H9 (cell line): Measurements from ENCODE around the gene MSRB1. TPM values are rescaled to one million over a fixed set of nuclear protein-coding genes. Genes with fewer than 3 reads are reported as not detected.
A peak's percentile ranks its signal among the peaks of the same experiment; 100 is the strongest.

Source experiments
- DNase-seq: peaks from one replicate; pipeline ENCODE4 v3.0.0-alpha.2; 2017
- H2AFZ ChIP-seq: one replicate; pipeline ENCODE4 v1.6.1; 2013; ENCODE audit warnings: mild to moderate bottlenecking, low read length, control low read depth, moderate library complexity
- H2AK5ac ChIP-seq: 2 replicates; pipeline ENCODE4 v1.6.1; 2013; ENCODE audit warnings: low read length, control low read depth, mixed read lengths; ENCODE audit not compliant: insufficient read length
- H2BK120ac ChIP-seq: one replicate; pipeline ENCODE4 v1.6.1; 2013; ENCODE audit warnings: low read depth, mild to moderate bottlenecking, low read length, control low read depth, inconsistent platforms; ENCODE audit not compliant: poor library complexity, severe bottlenecking
- H2BK12ac ChIP-seq: 2 replicates; pipeline ENCODE4 v1.6.1; 2013; ENCODE audit warnings: low read length, control low read depth, mixed read lengths, low read depth; ENCODE audit not compliant: insufficient read length
- H2BK15ac ChIP-seq: 2 replicates; pipeline ENCODE4 v1.6.1; 2013; ENCODE audit warnings: low read depth, low read length, control low read depth
- H2BK20ac ChIP-seq: one replicate; pipeline ENCODE4 v1.6.1; 2013; ENCODE audit warnings: low read depth, mild to moderate bottlenecking, low read length, control low read depth, inconsistent platforms; ENCODE audit not compliant: poor library complexity, severe bottlenecking
- H2BK5ac ChIP-seq: 2 replicates; pipeline ENCODE4 v1.6.1; 2013; ENCODE audit warnings: low read length, control low read depth, mixed read lengths; ENCODE audit not compliant: insufficient read length
- H3K14ac ChIP-seq: 2 replicates; pipeline ENCODE4 v1.6.1; 2013; ENCODE audit warnings: low read length, control low read depth; ENCODE audit not compliant: insufficient read depth
- H3K18ac ChIP-seq: 2 replicates; pipeline ENCODE4 v1.6.1; 2013; ENCODE audit warnings: low read depth, mild to moderate bottlenecking, mixed read lengths, low read length, control low read depth; ENCODE audit not compliant: insufficient read length
- H3K23ac ChIP-seq: 2 replicates; pipeline ENCODE4 v1.6.1; 2013; ENCODE audit warnings: low read length, control low read depth, mixed read lengths, low read depth; ENCODE audit not compliant: insufficient read length
- H3K23me2 ChIP-seq: 2 replicates; pipeline ENCODE4 v1.6.1; 2013; ENCODE audit warnings: low read depth, mild to moderate bottlenecking, mixed read lengths, low read length, control low read depth; ENCODE audit not compliant: insufficient read length, poor library complexity, severe bottlenecking
- H3K27ac ChIP-seq: 2 replicates; pipeline ENCODE4 v1.5.1; 2013; ENCODE audit warnings: low read length, control low read depth, mixed read lengths, low read depth; ENCODE audit not compliant: insufficient read length
- H3K27me3 ChIP-seq: 2 replicates; pipeline ENCODE4 v1.6.1; 2013; ENCODE audit warnings: low read length, control low read depth, inconsistent platforms; ENCODE audit not compliant: insufficient read depth
- H3K4ac ChIP-seq: 2 replicates; pipeline ENCODE4 v1.6.1; 2013; ENCODE audit warnings: low read depth, mild to moderate bottlenecking, control low read depth, inconsistent platforms, low read length, moderate library complexity
- H3K4me1 ChIP-seq: 2 replicates; pipeline ENCODE4 v1.6.1; 2013; ENCODE audit warnings: low read length, control low read depth, inconsistent platforms; ENCODE audit not compliant: insufficient read depth
- H3K4me2 ChIP-seq: 2 replicates; pipeline ENCODE4 v1.6.1; 2013; ENCODE audit warnings: low read length, control low read depth, mixed read lengths; ENCODE audit not compliant: insufficient read length, insufficient read depth
- H3K56ac ChIP-seq: 2 replicates; pipeline ENCODE4 v1.6.1; 2013; ENCODE audit warnings: low read depth, mild to moderate bottlenecking, mixed read lengths, low read length, control low read depth; ENCODE audit not compliant: insufficient read length
- H3K79me1 ChIP-seq: 2 replicates; pipeline ENCODE4 v1.6.1; 2013; ENCODE audit warnings: low read depth, mild to moderate bottlenecking, moderate library complexity, low read length, control low read depth, inconsistent platforms; ENCODE audit not compliant: insufficient read depth, poor library complexity, severe bottlenecking
- H3K79me2 ChIP-seq: 2 replicates; pipeline ENCODE4 v1.6.1; 2013; ENCODE audit warnings: low read length, control low read depth, inconsistent platforms; ENCODE audit not compliant: insufficient read depth
- H3K9ac ChIP-seq: 2 replicates; pipeline ENCODE4 v1.6.1; 2013; ENCODE audit warnings: low read length, control low read depth, mixed read lengths; ENCODE audit not compliant: insufficient read length; ENCODE audit errors: extremely low read depth
- H3K9me3 ChIP-seq: one replicate; pipeline ENCODE4 v1.6.1; 2013; ENCODE audit warnings: low read depth, low read length, inconsistent platforms; ENCODE audit not compliant: control insufficient read depth
- H3T11ph ChIP-seq: one replicate; pipeline ENCODE4 v1.6.1; 2013; ENCODE audit warnings: mild to moderate bottlenecking, low read length, control low read depth, inconsistent platforms
- H4K20me1 ChIP-seq: one replicate; pipeline ENCODE4 v1.6.1; 2013; ENCODE audit not compliant: control insufficient read depth, insufficient read length, insufficient read depth
- H4K5ac ChIP-seq: 2 replicates; pipeline ENCODE4 v1.6.1; 2013; ENCODE audit warnings: low read depth, mild to moderate bottlenecking, mixed read lengths, low read length, control low read depth; ENCODE audit not compliant: insufficient read length
- H4K8ac ChIP-seq: replicated peaks from 2 replicates; pipeline ENCODE4 v1.6.1; 2013; ENCODE audit warnings: low read length, control low read depth, mixed read lengths, low read depth; ENCODE audit not compliant: insufficient read length
- H4K91ac ChIP-seq: 2 replicates; pipeline ENCODE4 v1.6.1; 2013; ENCODE audit warnings: low read depth, mild to moderate bottlenecking, moderate library complexity, mixed read lengths, low read length, control low read depth; ENCODE audit not compliant: insufficient read length
- H3K27ac Mint-ChIP-seq, 3 experiments: 2 replicates in 2 of 3; 3 replicates in 1 of 3; pipeline ENCODE4 v1.8.0; 2020 to 2021; ENCODE audit warnings: mixed read lengths in 3 of 3, mild to moderate bottlenecking in 1 of 3, moderate library complexity in 1 of 3
- H3K27me3 Mint-ChIP-seq: 2 replicates; pipeline ENCODE4 v1.8.0; 2021; ENCODE audit warnings: low read depth, mild to moderate bottlenecking, moderate library complexity, mixed read lengths
- H3K36me3 Mint-ChIP-seq, 3 experiments: 2 replicates in 2 of 3; 3 replicates in 1 of 3; pipeline ENCODE4 v1.8.0; 2020 to 2021; ENCODE audit warnings: low read depth in 3 of 3, mixed read lengths in 3 of 3; ENCODE audit not compliant: insufficient read depth in 1 of 3
- H3K4me1 Mint-ChIP-seq, 2 experiments: 2 replicates each; pipeline ENCODE4 v1.8.0; 2020; ENCODE audit warnings: mixed read lengths in 2 of 2
- H3K4me3 Mint-ChIP-seq, 2 experiments: 2 replicates in 1 of 2; 3 replicates in 1 of 2; pipeline ENCODE4 v1.8.0; 2020 to 2021; ENCODE audit warnings: mild to moderate bottlenecking in 2 of 2, mixed read lengths in 2 of 2, moderate library complexity in 1 of 2
- H3K9me3 Mint-ChIP-seq, 2 experiments: 2 replicates in 1 of 2; 3 replicates in 1 of 2; pipeline ENCODE4 v1.8.0; 2020; ENCODE audit warnings: mild to moderate bottlenecking in 2 of 2, mixed read lengths in 2 of 2, moderate library complexity in 1 of 2
- WGBS: extraction: QIAGEN DNeasy Blood & Tissue Kit; methylation state at CpG from one replicate; pipeline ENCODE4 v1.1.7; 2013; ENCODE audit warnings: missing lambda C conversion rate, low lambda C conversion rate, mixed read lengths; ENCODE audit not compliant: insufficient read length; ENCODE audit errors: extremely low coverage; 5-methylcytosine and 5-hydroxymethylcytosine counted together
- total RNA-seq: library from RNA; stranded (reverse); gene quantifications from 2 replicates; pipeline ENCODE4 v1.2.1, GENCODE V29; 2021
- TF ChIP-seq, protein P1 (sequence below): fragments of 200-600 bp; sonication (generic); conservative IDR thresholded peaks from 3 replicates; pipeline ENCODE4 v1.8.0; 2021; ENCODE audit warnings: antibody characterized with exemption, mild to moderate bottlenecking

Gene MSRB1
- total RNA-seq, 1 experiment from 2014 or later: 25.7 TPM

DNA sequence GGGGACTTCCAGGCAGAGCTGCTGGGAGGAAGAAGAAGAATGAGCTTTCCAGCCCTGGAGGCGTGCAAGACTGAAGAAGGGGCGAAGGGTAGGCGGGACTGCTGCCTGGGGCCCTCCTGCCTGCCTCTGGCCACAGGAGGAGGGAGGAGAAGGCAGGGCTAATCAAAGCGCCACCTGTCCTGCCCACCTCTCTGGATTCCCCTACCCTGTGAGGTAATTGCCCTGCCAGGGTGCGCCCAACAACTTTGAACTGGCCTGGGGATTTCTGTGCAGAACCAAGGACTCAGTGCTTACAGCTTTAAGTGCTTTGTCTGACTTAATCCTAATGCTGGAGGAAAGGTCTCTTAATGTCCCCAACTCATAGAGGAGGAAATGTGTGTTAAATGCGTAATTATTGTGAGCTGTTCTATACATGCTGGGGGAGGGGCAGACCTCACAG, 38.4 kb upstream of the MSRB1 start, which contains the start of gene NOXO1:
TSS of gene NOXO1 (minus strand) at position 72 of the 439 bp plus-strand sequence. CDS start 290 bp downstream, outside the sequence.
- H3K4me2 ChIP-seq: peak within 1 kb of the TSS; percentile 40
- no peak within 1 kb of the TSS for H4K5ac ChIP-seq
- H2BK20ac ChIP-seq: no peak within 1 kb of the TSS
- peaks cover 0 to 19% (median 18%) of the 10 kb centered on the region in 3 experiments; a peak in 6 of 7 replicates for H3K36me3 Mint-ChIP-seq
- peaks cover 19 to 26% of the 10 kb centered on the region in 2 experiments for H3K4me1 Mint-ChIP-seq
- H3K27ac Mint-ChIP-seq: no peak within 1 kb of the TSS; a peak in 1 of 7 replicates
- H3T11ph ChIP-seq: no peak within 1 kb of the TSS
- no peak within 1 kb of the TSS for H2AK5ac ChIP-seq
- no peak within 1 kb of the TSS for H3K18ac ChIP-seq
- peaks cover 22% of the 10 kb centered on the region for H3K27me3 ChIP-seq
- H3K79me2 ChIP-seq: no peaks in the 10 kb centered on the region; the same call in 1 of the 2 replicates
- no peak within 1 kb of the TSS for H2BK12ac ChIP-seq
- H4K8ac ChIP-seq: no peak within 1 kb of the TSS
- H3K27ac ChIP-seq: no peak within 1 kb of the TSS
- H3K79me1 ChIP-seq: no peaks in the 10 kb centered on the region
- no peak within 1 kb of the TSS for H2BK15ac ChIP-seq
- peak within 1 kb of the TSS in 1 of 2 experiments; percentile 64; a peak in 4 of 5 replicates for H3K4me3 Mint-ChIP-seq
- H2BK5ac ChIP-seq: no peak within 1 kb of the TSS
- H4K91ac ChIP-seq: no peak within 1 kb of the TSS
- no peaks in the 10 kb centered on the region for H3K9me3 ChIP-seq
- H3K23me2 ChIP-seq: peaks cover 24% of the 10 kb centered on the region
- no CpG with 5 or more reads among the region's 6 CpGs for WGBS
- no peaks in the 10 kb centered on the region for H3K9me3 Mint-ChIP-seq
- no peak within 1 kb of the TSS for H3K4ac ChIP-seq
- H2AFZ ChIP-seq: no peak within 1 kb of the TSS
- TF ChIP-seq, protein P1, sequence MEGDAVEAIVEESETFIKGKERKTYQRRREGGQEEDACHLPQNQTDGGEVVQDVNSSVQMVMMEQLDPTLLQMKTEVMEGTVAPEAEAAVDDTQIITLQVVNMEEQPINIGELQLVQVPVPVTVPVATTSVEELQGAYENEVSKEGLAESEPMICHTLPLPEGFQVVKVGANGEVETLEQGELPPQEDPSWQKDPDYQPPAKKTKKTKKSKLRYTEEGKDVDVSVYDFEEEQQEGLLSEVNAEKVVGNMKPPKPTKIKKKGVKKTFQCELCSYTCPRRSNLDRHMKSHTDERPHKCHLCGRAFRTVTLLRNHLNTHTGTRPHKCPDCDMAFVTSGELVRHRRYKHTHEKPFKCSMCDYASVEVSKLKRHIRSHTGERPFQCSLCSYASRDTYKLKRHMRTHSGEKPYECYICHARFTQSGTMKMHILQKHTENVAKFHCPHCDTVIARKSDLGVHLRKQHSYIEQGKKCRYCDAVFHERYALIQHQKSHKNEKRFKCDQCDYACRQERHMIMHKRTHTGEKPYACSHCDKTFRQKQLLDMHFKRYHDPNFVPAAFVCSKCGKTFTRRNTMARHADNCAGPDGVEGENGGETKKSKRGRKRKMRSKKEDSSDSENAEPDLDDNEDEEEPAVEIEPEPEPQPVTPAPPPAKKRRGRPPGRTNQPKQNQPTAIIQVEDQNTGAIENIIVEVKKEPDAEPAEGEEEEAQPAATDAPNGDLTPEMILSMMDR: no peak
- H3K27me3 Mint-ChIP-seq: peaks cover 40% of the 10 kb centered on the region
- H3K23ac ChIP-seq: no peak within 1 kb of the TSS
- no peak within 1 kb of the TSS; the same call in 1 of the 2 replicates for H3K14ac ChIP-seq
- H2BK120ac ChIP-seq: no peak within 1 kb of the TSS
- no peak within 1 kb of the TSS for H3K9ac ChIP-seq
- H3K56ac ChIP-seq: no peak within 1 kb of the TSS
- no peak for DNase-seq
- H3K4me1 ChIP-seq: no peaks in the 10 kb centered on the region
- H4K20me1 ChIP-seq: peaks cover 2% of the 10 kb centered on the region
